A549 (cell line): Measurements from ENCODE around the gene ARID3A.

Experiments used
- GATA3 ChIP-seq: IDR thresholded peaks from 2 replicates; pipeline ENCODE4 v1.6.1; 2012; ENCODE audit warnings: borderline replicate concordance
- HDAC2 ChIP-seq: fragments of 200-600 bp; sonication (generic); IDR thresholded peaks from 2 replicates; pipeline ENCODE4 v1.6.1; 2016
- JUN ChIP-seq, 2 experiments: fragments of >200 bp; sonication (Bioruptor Twin); formaldehyde crosslinking; IDR thresholded peaks; 2 replicates in 1 of 2; 3 replicates in 1 of 2; pipeline ENCODE4 v1.6.1; 2016 to 2017
- MAX ChIP-seq: IDR thresholded peaks from 2 replicates; pipeline ENCODE4 v1.6.1; 2012
- MYC ChIP-seq: IDR thresholded peaks from 2 replicates; pipeline ENCODE4 v1.6.1; 2012; ENCODE audit warnings: mild to moderate bottlenecking, inconsistent platforms, low read length, improper control_type of control experiment, borderline replicate concordance
- NR3C1 ChIP-seq: fragments of >200 bp; sonication (Bioruptor Twin); formaldehyde crosslinking; IDR thresholded peaks from 3 replicates; pipeline ENCODE4 v1.6.1; 2017
- POLR2A ChIP-seq: IDR thresholded peaks from 2 replicates; pipeline ENCODE4 v1.6.1; 2012; ENCODE audit warnings: mild to moderate bottlenecking, low read length
- RAD21 ChIP-seq, 2 experiments: fragments of >200 bp in 1 of 2; sonication (Bioruptor Twin) in 1 of 2; formaldehyde crosslinking in 1 of 2; IDR thresholded peaks in 1 of 2; conservative IDR thresholded peaks in 1 of 2; 2 replicates in 1 of 2; 3 replicates in 1 of 2; pipeline ENCODE4 v1.6.1; 2012 to 2018; ENCODE audit warnings: inconsistent platforms in 1 of 2
- REST ChIP-seq: fragments of 200-600 bp; sonication (generic); IDR thresholded peaks from 2 replicates; pipeline ENCODE4 v1.6.1; 2016; ENCODE audit warnings: antibody characterized with exemption, mild to moderate bottlenecking, moderate library complexity
- RNF2 ChIP-seq: fragments of 200-600 bp; sonication (generic); IDR thresholded peaks from 2 replicates; pipeline ENCODE4 v1.6.1; 2016; ENCODE audit warnings: low read depth, mild to moderate bottlenecking, antibody characterized with exemption, moderate library complexity, borderline replicate concordance
- SMC3 ChIP-seq: fragments of >200 bp; sonication (Bioruptor Twin); formaldehyde crosslinking; IDR thresholded peaks from 3 replicates; pipeline ENCODE4 v1.6.1; 2018; ENCODE audit warnings: inconsistent platforms
- TF ChIP-seq, protein P1 (sequence below): fragments of >200 bp; sonication (Bioruptor Twin); formaldehyde crosslinking; IDR thresholded peaks from 3 replicates; pipeline ENCODE4 v1.5.1; 2016

- no peak for TF ChIP-seq POLR2A
- no peak for TF ChIP-seq NR3C1
- no peak for TF ChIP-seq HDAC2
- no peak for TF ChIP-seq MAX
- TF ChIP-seq, protein P1, sequence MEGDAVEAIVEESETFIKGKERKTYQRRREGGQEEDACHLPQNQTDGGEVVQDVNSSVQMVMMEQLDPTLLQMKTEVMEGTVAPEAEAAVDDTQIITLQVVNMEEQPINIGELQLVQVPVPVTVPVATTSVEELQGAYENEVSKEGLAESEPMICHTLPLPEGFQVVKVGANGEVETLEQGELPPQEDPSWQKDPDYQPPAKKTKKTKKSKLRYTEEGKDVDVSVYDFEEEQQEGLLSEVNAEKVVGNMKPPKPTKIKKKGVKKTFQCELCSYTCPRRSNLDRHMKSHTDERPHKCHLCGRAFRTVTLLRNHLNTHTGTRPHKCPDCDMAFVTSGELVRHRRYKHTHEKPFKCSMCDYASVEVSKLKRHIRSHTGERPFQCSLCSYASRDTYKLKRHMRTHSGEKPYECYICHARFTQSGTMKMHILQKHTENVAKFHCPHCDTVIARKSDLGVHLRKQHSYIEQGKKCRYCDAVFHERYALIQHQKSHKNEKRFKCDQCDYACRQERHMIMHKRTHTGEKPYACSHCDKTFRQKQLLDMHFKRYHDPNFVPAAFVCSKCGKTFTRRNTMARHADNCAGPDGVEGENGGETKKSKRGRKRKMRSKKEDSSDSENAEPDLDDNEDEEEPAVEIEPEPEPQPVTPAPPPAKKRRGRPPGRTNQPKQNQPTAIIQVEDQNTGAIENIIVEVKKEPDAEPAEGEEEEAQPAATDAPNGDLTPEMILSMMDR = no peak
- no peak for TF ChIP-seq GATA3
- no peak for TF ChIP-seq RNF2
- no peak for TF ChIP-seq REST
- TF ChIP-seq JUN (IDR thresholded peaks at IDR 0.05) = no peak
- TF ChIP-seq MYC = no peak
- TF ChIP-seq RAD21 (conservative IDR thresholded peaks at IDR 0.05 in 1 of 2, IDR thresholded peaks at IDR 0.05 in 1 of 2) = no peak
- TF ChIP-seq SMC3 = no peak
Measured at GRCh38 chr19:887072-887471, 38.8 kb upstream of the ARID3A start.
